GM12878 (cell line): ENCODE measurements around the gene GPR39. TPM values are rescaled to one million over a fixed set of nuclear protein-coding genes. Genes with fewer than 3 reads are reported as not detected.

Experiments
- ATAC-seq: fragments of 200-7000 bp; cut with Tn5 transposase; 3 replicates; pipeline ENCODE4 v1.9.1; 2020; ENCODE audit warnings: mild to moderate bottlenecking, moderate library complexity
- BruUV-seq: library from RNA; stranded (reverse); fragments of 400-500 nt; replicated peaks from 2 replicates; lab custom pipeline; 2021; lab: Mats Ljungman, UMichigan
- CTCF ChIA-PET: fragments of 300-600 bp; sonication (Branson Sonifier 250); formaldehyde crosslinking; extraction: SDS; loops from one replicate; lab custom pipeline; 2021; ENCODE audit warnings: inconsistent platforms; lab: Yijun Ruan, JAX
- POLR2A ChIA-PET: fragments of 350-600 bp; formaldehyde crosslinking; extraction: SDS; loops from one replicate; lab custom pipeline; 2021; ENCODE audit warnings: inconsistent platforms; lab: Charles Lee
- RAD21 ChIA-PET: fragments of 300-600 bp; sonication (Branson Sonifier 250); formaldehyde crosslinking; loops from one replicate; lab custom pipeline; 2023; ENCODE audit warnings: antibody characterized with exemption; ENCODE audit not compliant: unreplicated experiment; lab: Charles Lee
- SMC1A ChIA-PET: fragments of 300-600 bp; sonication (Branson Sonifier 250); formaldehyde crosslinking; loops from one replicate; lab custom pipeline; 2023; ENCODE audit not compliant: unreplicated experiment, uncharacterized antibody; lab: Charles Lee
- DNase-seq: peaks from one replicate; pipeline ENCODE4 v3.0.0-alpha.2; 2011; ENCODE audit warnings: low read depth, low spot score
- FAIRE-seq: peaks from 3 replicates; lab custom pipeline; 2011; peaks lifted over from hg19 to GRCh38; lab: Jason Lieb, UNC
- H2AFZ ChIP-seq: 2 replicates; pipeline ENCODE4 v1.6.0; 2011; ENCODE audit warnings: low read depth, low read length, control low read depth; ENCODE audit not compliant: control insufficient read depth
- H3K27ac ChIP-seq: 2 replicates; pipeline ENCODE4 v1.5.1; 2011; ENCODE audit warnings: control low read depth; ENCODE audit not compliant: control insufficient read depth, insufficient read depth
- H3K27me3 ChIP-seq, 2 experiments: replicated peaks in 1 of 2; 2 replicates each; pipeline versions ENCODE4 v1.6.0 to v1.6.1; 2011; ENCODE audit warnings: low read length in 1 of 2; ENCODE audit not compliant: control insufficient read depth in 2 of 2, insufficient read depth in 2 of 2
- H3K36me3 ChIP-seq, 2 experiments: 2 replicates each; pipeline ENCODE4 v1.5.1; 2011; ENCODE audit warnings: low read length in 1 of 2; ENCODE audit not compliant: control insufficient read depth in 2 of 2, insufficient read depth in 2 of 2
- H3K4me1 ChIP-seq: 2 replicates; pipeline ENCODE4 v1.6.1; 2011; ENCODE audit warnings: mild to moderate bottlenecking, low read length, moderate library complexity, mixed read lengths; ENCODE audit not compliant: control insufficient read depth, insufficient read depth
- H3K4me2 ChIP-seq: 2 replicates; pipeline ENCODE4 v1.6.0; 2011; ENCODE audit warnings: control low read depth; ENCODE audit not compliant: control insufficient read depth, insufficient read depth
- H3K4me3 ChIP-seq: fragments of 200-600 bp; sonication (generic); 2 replicates; pipeline ENCODE4 v1.5.1; 2016
- H3K79me2 ChIP-seq: 2 replicates; pipeline ENCODE4 v1.6.0; 2011; ENCODE audit warnings: low read length; ENCODE audit not compliant: control insufficient read depth, insufficient read depth
- H3K9ac ChIP-seq: 2 replicates; pipeline ENCODE4 v1.8.0; 2011; ENCODE audit warnings: low read length, control low read depth, mixed read lengths; ENCODE audit not compliant: control insufficient read depth, insufficient read depth
- H3K9me3 ChIP-seq: replicated peaks from 3 replicates; pipeline ENCODE4 v1.5.1; 2011; ENCODE audit warnings: mild to moderate bottlenecking, low read length; ENCODE audit not compliant: control insufficient read depth, insufficient read depth
- H4K20me1 ChIP-seq: 2 replicates; pipeline ENCODE4 v1.6.0; 2011; ENCODE audit not compliant: control insufficient read depth, insufficient read depth
- EZH2 ChIP-seq: IDR thresholded peaks from 2 replicates; pipeline ENCODE4 v1.6.1; 2012; ENCODE audit warnings: low read depth, mild to moderate bottlenecking, control low read depth, inconsistent platforms, low read length, borderline replicate concordance; ENCODE audit not compliant: control insufficient read depth
- PKNOX1 ChIP-seq: fragments of 450-650 bp; IDR thresholded peaks from 2 replicates; pipeline ENCODE4 v1.6.1; 2016; ENCODE audit warnings: mild to moderate bottlenecking
- RFX5 ChIP-seq: IDR thresholded peaks from 2 replicates; pipeline ENCODE4 v1.6.1; 2011; ENCODE audit warnings: low read depth, low read length, improper control_type of control experiment
- TARDBP ChIP-seq: IDR thresholded peaks from 2 replicates; pipeline ENCODE4 v1.6.1; 2016; ENCODE audit warnings: borderline replicate concordance
- WRNIP1 ChIP-seq: IDR thresholded peaks from 2 replicates; pipeline ENCODE4 v1.6.1; 2011; ENCODE audit warnings: low read depth, low read length, improper control_type of control experiment, borderline replicate concordance
- ZBTB40 ChIP-seq: fragments of 450-650 bp; IDR thresholded peaks from 2 replicates; pipeline ENCODE4 v1.6.1; 2016; ENCODE audit warnings: mild to moderate bottlenecking, moderate library complexity, borderline replicate concordance
- ZNF687 ChIP-seq: fragments of 450-650 bp; IDR thresholded peaks from 2 replicates; pipeline ENCODE4 v1.6.1; 2017; ENCODE audit warnings: mild to moderate bottlenecking, moderate library complexity
- ZZZ3 ChIP-seq: IDR thresholded peaks from 2 replicates; pipeline ENCODE4 v1.6.1; 2011; ENCODE audit warnings: low read depth; ENCODE audit not compliant: control insufficient read depth, insufficient read length
- WGBS: methylation state at CpG from one replicate; pipeline ENCODE4 v1.1.6; 2016; ENCODE audit warnings: low lambda C conversion rate; ENCODE audit not compliant: insufficient replicate concordance, insufficient coverage; ENCODE audit errors: missing lambda C conversion rate; 5-methylcytosine and 5-hydroxymethylcytosine counted together
- in situ Hi-C: fragments of 300-500 bp; cut with MboI; formaldehyde crosslinking; loops from 9 replicates; pipeline ENCODE4 v1.14.3; 2018; ENCODE audit warnings: mixed read lengths
- intact Hi-C: fragments of 100-400 bp; cut with micrococcal nuclease; formaldehyde crosslinking; loops from one replicate; pipeline ENCODE4 v1.14.2; 2022; ENCODE audit not compliant: unreplicated experiment
- polyA plus RNA-seq, 11 experiments: library from polyadenylated mRNA; depleted of rRNA in 4 of 11; unstranded in 6 of 11; stranded (reverse) in 5 of 11; fragments of >200 nt; fragmentation: Nextera tagmentation in 4 of 11; fragmentation: Illumina TruSeq in 1 of 11; extraction: Ambion mirVana in 4 of 11; extraction: Trizol in 1 of 11; gene quantifications; 1 replicate in 1 of 11; 2 replicates in 10 of 11; pipeline versions ENCODE4 v1.2.1 to v1.2.3, GENCODE V29; 2011 to 2016; ENCODE audit warnings: inconsistent platforms in 2 of 11, missing spikeins in 2 of 11, low read depth in 1 of 11
- total RNA-seq, 4 experiments: library from RNA; depleted of rRNA in 3 of 4; stranded (reverse); fragments of >200 nt in 3 of 4; fragmentation: Illumina TruSeq in 1 of 4; extraction: Trizol in 1 of 4; gene quantifications; 2 replicates each; pipeline versions ENCODE4 v1.2.1 to v1.2.3, GENCODE V29; 2013 to 2021
- TF ChIP-seq, protein P1 (sequence below): IDR thresholded peaks from 2 replicates; pipeline ENCODE4 v1.6.1; 2012; ENCODE audit warnings: low read depth, low read length, improper control_type of control experiment
- TF ChIP-seq, protein P2 (sequence below): fragments of 450-650 bp; IDR thresholded peaks from 2 replicates; pipeline ENCODE4 v1.6.1; 2014; ENCODE audit warnings: mild to moderate bottlenecking

The GPR39 gene
- total and polyA plus RNA-seq, 10 of the 15 experiments (the other 5 are each of a cell fraction or from before 2014, with no cell fraction given): 0.05 to 0.23 TPM; not detected in 8

DNA sequence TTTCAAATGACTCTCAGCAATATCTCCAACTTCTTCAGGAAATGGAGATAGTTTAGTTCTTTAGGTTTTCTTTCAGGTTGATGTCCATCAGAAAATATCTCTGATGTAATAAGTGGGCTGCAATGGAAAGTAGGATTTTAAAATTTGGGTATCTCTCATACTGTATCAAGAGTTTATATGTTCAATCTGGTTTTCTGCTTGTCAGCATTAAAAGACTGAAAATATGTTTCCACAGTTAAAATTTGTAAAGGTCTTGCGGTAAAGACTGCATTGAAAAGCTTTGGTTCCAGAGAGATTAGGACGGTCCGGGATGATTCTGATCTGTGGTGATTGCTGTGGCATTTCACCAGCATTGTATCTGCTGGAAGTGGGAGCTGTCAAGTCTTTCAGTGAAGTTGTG, 170.2 kb downstream of the GPR39 start (continued):
- no peak for TF ChIP-seq ZNF687

DNA sequence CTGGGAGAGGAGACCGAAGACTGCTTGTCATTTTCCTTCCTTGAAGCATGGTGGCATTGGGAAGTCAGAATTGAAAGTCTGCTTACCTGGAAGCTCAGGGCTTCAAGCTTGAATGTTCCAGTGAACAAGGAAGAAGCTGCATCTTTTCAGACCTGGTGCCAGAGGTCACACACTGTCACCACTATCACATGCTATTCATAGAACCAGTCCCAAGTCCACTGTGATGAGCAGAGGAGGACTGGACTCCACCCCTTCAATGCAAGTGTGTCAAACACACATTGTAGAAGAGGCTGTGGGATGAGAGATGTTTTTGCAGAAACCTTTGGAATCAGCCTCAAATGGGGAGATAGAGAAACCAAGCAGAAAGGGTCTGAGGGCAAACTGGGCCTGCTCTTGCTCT, 172.0 kb downstream of the GPR39 start:
- ChIA-PET SMC1A (interaction anchor here (1.0 kb wide), 1 partner anchor 40 kb away, joined by 3 read pairs; no protein-coding TSS in a partner anchor), POLR2A (no interaction called here), CTCF (no interaction called here), RAD21 (no interaction called here)
- Histone ChIP-seq H3K27ac (no peak overlapping the region), H2AFZ (no peak overlapping the region), H3K4me2 (no peak overlapping the region), H3K79me2 (no peaks in the 10 kb centered on the region), H3K4me1 (no peaks in the 10 kb centered on the region), H3K9ac (no peak overlapping the region), H4K20me1 (no peaks in the 10 kb centered on the region), H3K4me3 (no peak overlapping the region), H3K27me3 (no peaks in the 10 kb centered on the region), H3K36me3 (no peaks in the 10 kb centered on the region), H3K9me3 (no peaks in the 10 kb centered on the region)
- DNase-seq (no peak), ATAC-seq (no peak), FAIRE-seq (no peak)
- in situ Hi-C loops (no loop called here), intact Hi-C loops (no loop called here)
- BruUV-seq: no TSS peak
- 0% methylated on average over 1 of the region's 1 CpG for WGBS
- no peak for TF ChIP-seq PKNOX1
- TF ChIP-seq EZH2: no peak
- TF ChIP-seq, protein P1, sequence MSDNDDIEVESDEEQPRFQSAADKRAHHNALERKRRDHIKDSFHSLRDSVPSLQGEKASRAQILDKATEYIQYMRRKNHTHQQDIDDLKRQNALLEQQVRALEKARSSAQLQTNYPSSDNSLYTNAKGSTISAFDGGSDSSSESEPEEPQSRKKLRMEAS: no peak
- TF ChIP-seq RFX5: no peak
- TF ChIP-seq WRNIP1: no peak
- no peak for TF ChIP-seq ZZZ3
- no peak for TF ChIP-seq ZBTB40
- TF ChIP-seq TARDBP: no peak
- TF ChIP-seq, protein P2, sequence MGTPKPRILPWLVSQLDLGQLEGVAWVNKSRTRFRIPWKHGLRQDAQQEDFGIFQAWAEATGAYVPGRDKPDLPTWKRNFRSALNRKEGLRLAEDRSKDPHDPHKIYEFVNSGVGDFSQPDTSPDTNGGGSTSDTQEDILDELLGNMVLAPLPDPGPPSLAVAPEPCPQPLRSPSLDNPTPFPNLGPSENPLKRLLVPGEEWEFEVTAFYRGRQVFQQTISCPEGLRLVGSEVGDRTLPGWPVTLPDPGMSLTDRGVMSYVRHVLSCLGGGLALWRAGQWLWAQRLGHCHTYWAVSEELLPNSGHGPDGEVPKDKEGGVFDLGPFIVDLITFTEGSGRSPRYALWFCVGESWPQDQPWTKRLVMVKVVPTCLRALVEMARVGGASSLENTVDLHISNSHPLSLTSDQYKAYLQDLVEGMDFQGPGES: no peak
